Stomach smooth muscle (tissue), 2 donors: ENCODE results near the gene HEXA.
"Not testable (repeated sequence)": the region's sequence is repeated elsewhere in the genome, so short reads cannot be mapped to it uniquely, and the experiment has no call there.

Experiments used
- H3K27ac ChIP-seq: one replicate; pipeline ENCODE4 v1.7.0; 2013; ENCODE audit warnings: mild to moderate bottlenecking, low read length, inconsistent platforms
- H3K27me3 ChIP-seq, 2 donors: one replicate each; pipeline ENCODE4 v1.7.0; 2013; ENCODE audit warnings: low read length in 2 of 2; ENCODE audit not compliant: insufficient read depth in 2 of 2, control insufficient read depth in 1 of 2
- H3K36me3 ChIP-seq, 2 donors: one replicate each; pipeline ENCODE4 v1.7.0; 2013; ENCODE audit warnings: low read length in 2 of 2; ENCODE audit not compliant: control insufficient read depth in 2 of 2, insufficient read depth in 2 of 2
- H3K4me1 ChIP-seq: one replicate; pipeline ENCODE4 v1.7.0; 2013; ENCODE audit warnings: low read length; ENCODE audit not compliant: control insufficient read depth, insufficient read depth
- H3K4me3 ChIP-seq, 2 donors: one replicate each; pipeline ENCODE4 v1.7.0; 2013; ENCODE audit warnings: low read length in 2 of 2
- H3K9ac ChIP-seq, 2 donors: one replicate each; pipeline ENCODE4 v1.7.0; 2013; ENCODE audit warnings: low read length in 2 of 2, mild to moderate bottlenecking in 1 of 2
- H3K9me3 ChIP-seq, 2 donors: one replicate each; pipeline ENCODE4 v1.7.0; 2013; ENCODE audit warnings: low read length in 2 of 2; ENCODE audit not compliant: control insufficient read depth in 2 of 2
- donor health status: healthy.
- donor health status: Pancreatic carcinoma.

Gene HEXA

GRCh38 chr15:72404356-72404755 is 28.5 kb upstream of the HEXA start:
- Histone ChIP-seq H3K4me3 (no peak overlapping the region), H3K27ac (no peak overlapping the region), H3K36me3 (no peaks in the 10 kb centered on the region), H3K9me3 (no peaks in the 10 kb centered on the region), H3K9ac (no peak overlapping the region), H3K27me3 (peaks cover 5 to 8% of the 10 kb centered on the region in 2 donors), H3K4me1 (no peaks in the 10 kb centered on the region)

DNA sequence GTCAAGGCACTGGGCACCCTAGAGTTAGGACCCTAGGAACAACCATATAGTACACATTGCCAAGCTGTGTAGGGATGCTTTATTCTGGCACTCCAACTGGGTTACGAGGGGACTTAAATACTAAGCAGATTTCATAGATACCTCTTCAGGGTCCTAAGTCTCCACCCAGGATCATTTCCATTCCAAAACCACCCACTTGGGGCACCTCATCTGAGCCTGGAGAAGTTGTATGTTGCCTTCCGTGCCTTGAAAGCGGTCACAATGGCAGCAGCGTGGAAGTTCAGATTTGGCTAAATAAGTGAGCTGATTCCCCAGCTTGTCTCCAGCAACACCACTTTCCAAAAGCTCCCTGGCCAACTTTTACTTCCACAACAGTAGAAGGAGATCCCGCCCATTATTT is 26.9 kb upstream of the HEXA start:
- no peaks in the 10 kb centered on the region for H3K9me3 ChIP-seq
- peaks cover 5 to 8% of the 10 kb centered on the region in 2 donors for H3K27me3 ChIP-seq
- H3K4me3 ChIP-seq: no peak overlapping the region
- no peaks in the 10 kb centered on the region for H3K4me1 ChIP-seq
- no peaks in the 10 kb centered on the region for H3K36me3 ChIP-seq
- no peak overlapping the region for H3K27ac ChIP-seq
- H3K9ac ChIP-seq: no peak overlapping the region

DNA sequence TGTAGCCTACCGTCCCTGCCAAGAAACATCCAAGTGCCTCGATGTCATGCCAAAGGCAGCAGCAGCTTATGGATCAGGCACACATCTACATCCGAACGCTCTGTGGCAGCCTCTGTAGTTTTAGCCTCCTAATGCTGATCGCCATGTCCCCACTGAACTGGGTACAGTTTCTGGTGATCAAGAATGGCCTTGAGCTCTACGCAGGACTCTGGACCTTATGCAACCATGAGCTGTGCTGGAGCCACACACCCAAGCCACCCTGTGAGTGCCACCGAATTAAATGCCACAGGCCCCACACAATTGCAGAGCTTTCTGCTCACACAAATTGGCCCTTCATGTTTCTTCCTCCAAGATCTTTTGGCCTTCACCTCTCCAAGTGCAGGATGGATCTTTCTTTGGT is 22.8 kb upstream of the HEXA start:
- Histone ChIP-seq H3K9me3 (no peaks in the 10 kb centered on the region), H3K27ac (no peak overlapping the region), H3K4me3 (no peak overlapping the region), H3K36me3 (no peaks in the 10 kb centered on the region), H3K9ac (no peak overlapping the region), H3K4me1 (no peaks in the 10 kb centered on the region), H3K27me3 (peaks cover 0 to 4% of the 10 kb centered on the region in 2 donors)

DNA sequence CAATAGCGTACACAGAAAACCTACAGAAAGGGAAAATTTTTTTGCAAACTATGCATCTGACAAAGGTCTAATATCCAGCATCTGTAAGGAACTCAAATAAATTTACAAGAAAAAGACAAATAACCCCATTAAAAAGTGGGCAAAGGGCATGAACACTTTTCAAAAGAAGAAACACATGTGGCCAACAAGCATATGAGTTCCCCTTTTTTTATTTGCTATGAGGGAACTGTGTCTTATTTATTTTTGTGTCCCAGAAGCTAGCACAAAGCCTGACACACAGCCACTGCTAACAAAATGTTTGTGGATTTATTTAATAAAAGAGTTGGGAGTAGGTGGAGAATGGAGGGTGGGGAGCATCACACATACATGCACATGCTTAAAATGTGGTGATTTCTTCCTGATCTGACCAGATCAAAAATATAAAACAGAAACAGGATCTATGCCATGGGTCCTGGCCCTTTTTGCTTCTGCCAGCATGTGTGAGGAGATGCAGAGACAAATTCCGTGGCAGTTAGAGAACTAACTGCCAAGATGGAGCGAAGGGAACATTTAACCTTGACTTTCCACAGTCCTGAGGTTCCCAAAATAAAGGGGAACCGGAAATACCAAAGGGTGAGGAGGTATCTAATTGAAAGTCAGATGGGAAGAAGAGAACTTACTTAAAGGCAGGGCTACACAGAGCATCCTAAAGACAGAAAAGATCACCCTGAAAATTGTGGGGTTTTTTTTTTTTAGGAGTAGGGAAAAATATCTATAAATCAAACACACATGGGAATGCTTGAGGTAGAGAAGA is 22.2 kb upstream of the HEXA start, which contains the start of gene TMEM202:
TMEM202 (plus strand) TSS at position 510 of the 793 bp plus-strand sequence; CDS start at position 532, 22 bp downstream.
- Histone ChIP-seq H3K9me3 (no peaks in the 10 kb centered on the region), H3K4me1 (no peaks in the 10 kb centered on the region), H3K36me3 (no peaks in the 10 kb centered on the region), H3K27me3 (peaks cover 0 to 4% of the 10 kb centered on the region in 2 donors), H3K27ac (no peak within 1 kb of the TSS), H3K9ac (no peak within 1 kb of the TSS), H3K4me3 (no peak within 1 kb of the TSS)

DNA sequence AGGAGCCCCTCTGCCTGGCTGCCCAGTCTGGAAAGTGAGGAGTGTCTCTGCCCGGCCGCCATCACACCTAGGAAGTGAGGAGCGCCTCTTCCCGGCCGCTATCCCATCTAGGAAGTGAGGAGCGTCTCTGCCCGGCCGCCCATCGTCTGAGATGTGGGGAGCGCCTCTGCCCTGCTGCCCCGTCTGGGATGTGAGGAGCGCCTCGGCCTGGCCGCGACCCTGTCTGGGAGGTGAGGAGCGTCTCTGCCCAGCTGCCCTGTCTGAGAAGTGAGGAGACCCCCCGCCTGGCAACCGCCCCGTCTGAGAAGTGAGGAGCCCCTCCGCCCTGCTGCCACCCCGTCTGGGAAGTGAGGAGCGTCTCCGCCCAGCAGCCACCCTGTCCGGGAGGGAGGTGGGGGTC is 20.5 kb upstream of the HEXA start:
- H3K4me3 ChIP-seq, H3K27ac ChIP-seq, H3K36me3 ChIP-seq, H3K27me3 ChIP-seq, H3K9me3 ChIP-seq, H3K9ac ChIP-seq, H3K4me1 ChIP-seq: not testable (repeated sequence)

DNA sequence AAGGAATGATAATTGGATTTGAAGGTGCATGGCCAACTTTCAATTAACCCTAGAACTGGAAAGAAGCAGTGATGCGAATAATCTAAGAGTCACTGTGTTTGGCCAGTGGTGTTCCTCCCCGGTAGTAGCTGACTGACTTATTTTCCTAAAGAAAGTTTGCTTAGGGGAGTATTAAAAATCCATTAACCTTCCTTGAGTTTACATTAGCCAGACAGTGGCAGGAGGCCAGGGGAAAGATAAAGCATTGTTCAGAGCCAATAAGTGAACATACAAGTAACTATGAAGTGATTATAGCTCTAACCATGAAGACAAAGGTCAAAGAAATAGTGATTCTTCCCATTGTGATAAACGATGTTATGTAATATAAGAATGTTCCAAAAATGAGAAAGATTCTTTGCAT is 13.4 kb upstream of the HEXA start:
- no peak overlapping the region for H3K4me3 ChIP-seq
- H3K36me3 ChIP-seq: no peaks in the 10 kb centered on the region
- H3K27ac ChIP-seq: no peak overlapping the region
- H3K4me1 ChIP-seq: no peaks in the 10 kb centered on the region
- peaks cover 0 to 2% of the 10 kb centered on the region in 2 donors for H3K27me3 ChIP-seq
- no peak overlapping the region for H3K9ac ChIP-seq
- no peaks in the 10 kb centered on the region for H3K9me3 ChIP-seq

- Histone ChIP-seq H3K9ac (no peak overlapping the region), H3K4me1 (no peaks in the 10 kb centered on the region), H3K27ac (no peak overlapping the region), H3K9me3 (no peaks in the 10 kb centered on the region), H3K4me3 (no peak overlapping the region), H3K36me3 (no peaks in the 10 kb centered on the region), H3K27me3 (peaks cover 0 to 2% of the 10 kb centered on the region in 2 donors)
These were observed 11.9 kb upstream of the HEXA start for GRCh38 chr15:72387741-72388140.

GRCh38 chr15:72382146-72382545 is 6.3 kb upstream of the HEXA start:
- Histone ChIP-seq H3K36me3 (no peaks in the 10 kb centered on the region), H3K9ac (no peak overlapping the region), H3K4me3 (no peak overlapping the region), H3K4me1 (no peaks in the 10 kb centered on the region), H3K27ac (no peak overlapping the region), H3K9me3 (no peaks in the 10 kb centered on the region), H3K27me3 (no peaks in the 10 kb centered on the region)

GRCh38 chr15:72380743-72381142 is 4.9 kb upstream of the HEXA start:
- no peaks in the 10 kb centered on the region for H3K36me3 ChIP-seq
- H3K9ac ChIP-seq: no peak overlapping the region
- no peaks in the 10 kb centered on the region for H3K9me3 ChIP-seq
- H3K4me3 ChIP-seq: no peak overlapping the region
- H3K27me3 ChIP-seq: no peaks in the 10 kb centered on the region
- H3K27ac ChIP-seq: no peak overlapping the region
- peaks cover 8% of the 10 kb centered on the region for H3K4me1 ChIP-seq

GRCh38 chr15:72379856-72380430 is 4.1 kb upstream of the HEXA start:
- Histone ChIP-seq H3K36me3 (no peaks in the 10 kb centered on the region), H3K9ac (no peak overlapping the region), H3K27me3 (no peaks in the 10 kb centered on the region), H3K4me1 (peaks cover 15% of the 10 kb centered on the region), H3K9me3 (no peaks in the 10 kb centered on the region), H3K4me3 (no peak overlapping the region), H3K27ac (no peak overlapping the region)

GRCh38 chr15:72379106-72379505 is 3.3 kb upstream of the HEXA start:
- H3K4me1 ChIP-seq: peaks cover 20% of the 10 kb centered on the region
- H3K9me3 ChIP-seq, H3K27ac ChIP-seq, H3K4me3 ChIP-seq, H3K36me3 ChIP-seq, H3K9ac ChIP-seq, H3K27me3 ChIP-seq: not testable (repeated sequence)
